Activated CD4-positive, alpha-beta T cell treated with anti-CD3 and anti-CD28 coated beads, Interleukin-2, amount 10 ng/mL, durations not matched to agents 24 days and 14 days (primary cell): Measurements from ENCODE around the gene C22orf15. TPM values are rescaled to one million over a fixed set of nuclear protein-coding genes. Genes with fewer than 3 reads are reported as not detected.

Experiments used
- DNase-seq: peaks from one replicate; pipeline ENCODE4 v3.0.0; 2022
- H3K27ac Mint-ChIP-seq: one replicate; pipeline ENCODE4 v1.8.0; 2022; ENCODE audit warnings: mild to moderate bottlenecking, mixed read lengths
- H3K27me3 Mint-ChIP-seq: one replicate; pipeline ENCODE4 v1.8.0; 2022; ENCODE audit warnings: mixed read lengths
- H3K36me3 Mint-ChIP-seq: one replicate; pipeline ENCODE4 v1.8.0; 2022; ENCODE audit warnings: low read depth, mild to moderate bottlenecking, mixed read lengths
- H3K4me1 Mint-ChIP-seq: one replicate; pipeline ENCODE4 v1.8.0; 2021; ENCODE audit warnings: mixed read lengths
- H3K4me3 Mint-ChIP-seq: one replicate; pipeline ENCODE4 v1.8.0; 2022; ENCODE audit warnings: mild to moderate bottlenecking, moderate library complexity, mixed read lengths
- H3K9me3 Mint-ChIP-seq: one replicate; pipeline ENCODE4 v1.8.0; 2021; ENCODE audit warnings: mixed read lengths
- intact Hi-C: fragments of 100-400 bp; cut with micrococcal nuclease; formaldehyde crosslinking; loops from one replicate; pipeline ENCODE4 v1.15.1; 2023
- total RNA-seq: library from RNA; stranded (reverse); gene quantifications from 2 replicates; pipeline ENCODE4 v1.2.3, GENCODE V29; 2022

Gene C22orf15
- total RNA-seq, 1 donor from 2014 or later, result 0.16 TPM

DNA sequence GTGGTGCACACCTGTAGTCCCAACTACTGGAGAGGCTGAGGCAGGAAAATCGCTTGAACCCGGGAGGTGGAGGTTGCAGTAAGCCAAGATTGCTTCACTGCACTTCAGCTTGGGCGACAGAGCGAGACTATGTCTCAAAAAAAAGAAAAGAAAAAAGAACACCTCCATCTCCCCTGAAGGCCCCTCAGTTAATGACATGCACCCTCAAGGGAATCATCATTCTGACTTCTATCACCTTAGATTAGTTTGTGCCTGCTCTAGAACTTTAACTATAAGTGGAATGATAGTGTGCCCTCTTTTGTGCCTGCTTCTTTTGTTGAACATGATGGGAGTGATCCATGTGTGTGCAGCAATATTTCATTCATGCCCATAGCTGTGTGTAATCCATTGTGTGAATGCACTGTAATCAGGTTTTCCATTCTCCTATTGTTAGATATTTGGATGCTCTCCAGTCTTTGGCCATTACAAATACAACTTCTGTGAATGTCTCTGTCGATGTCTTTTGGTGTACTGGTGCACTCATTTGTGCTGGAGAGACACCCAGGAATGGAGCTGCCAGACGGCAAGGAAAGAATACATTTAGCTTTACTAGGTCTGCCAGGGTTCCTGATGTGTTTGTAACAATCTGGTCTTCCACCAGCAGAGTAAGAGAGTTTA is 7.7 kb upstream of the C22orf15 start:
- H3K27ac Mint-ChIP-seq, result no peak overlapping the region

DNA sequence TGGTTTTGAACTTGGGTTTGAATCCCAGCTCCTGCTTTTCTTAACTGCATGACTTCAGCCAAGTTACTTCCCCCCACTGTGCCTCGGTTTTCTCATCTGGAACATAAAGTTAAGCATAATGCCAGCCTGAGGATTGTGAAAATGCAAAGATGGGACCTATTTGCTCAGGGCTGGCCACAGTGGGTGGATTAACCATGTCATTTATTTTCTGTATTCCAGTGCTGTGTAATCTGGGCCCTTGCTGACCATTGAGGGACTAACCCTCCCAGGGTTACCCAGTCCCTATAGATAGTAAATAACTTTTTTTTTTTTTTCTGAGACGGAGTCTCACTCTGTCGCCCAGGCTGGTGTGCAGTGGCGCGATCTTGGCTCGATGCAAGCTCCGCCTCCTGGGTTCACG is 7.1 kb upstream of the C22orf15 start:
- H3K27ac Mint-ChIP-seq, result no peak overlapping the region
- no peak for DNase-seq
- no peaks in the 10 kb centered on the region for H3K9me3 Mint-ChIP-seq
- H3K27me3 Mint-ChIP-seq, result peaks cover 1% of the 10 kb centered on the region
- peaks cover 4% of the 10 kb centered on the region for H3K4me1 Mint-ChIP-seq
- no peaks in the 10 kb centered on the region for H3K36me3 Mint-ChIP-seq
- intact Hi-C loops, result no loop called here
- no peak overlapping the region for H3K4me3 Mint-ChIP-seq

More for the DNA sequence above, 7.7 kb upstream of the C22orf15 start:
- Mint-ChIP-seq H3K4me1 (peaks cover 9% of the 10 kb centered on the region), H3K36me3 (no peaks in the 10 kb centered on the region), H3K27me3 (peaks cover 3% of the 10 kb centered on the region), H3K9me3 (no peaks in the 10 kb centered on the region), H3K4me3 (no peak overlapping the region)
- no peak for DNase-seq
- intact Hi-C loops, result loop anchor here (5.0 kb wide), 1 partner anchor 48 kb away; no protein-coding TSS in a partner anchor

DNA sequence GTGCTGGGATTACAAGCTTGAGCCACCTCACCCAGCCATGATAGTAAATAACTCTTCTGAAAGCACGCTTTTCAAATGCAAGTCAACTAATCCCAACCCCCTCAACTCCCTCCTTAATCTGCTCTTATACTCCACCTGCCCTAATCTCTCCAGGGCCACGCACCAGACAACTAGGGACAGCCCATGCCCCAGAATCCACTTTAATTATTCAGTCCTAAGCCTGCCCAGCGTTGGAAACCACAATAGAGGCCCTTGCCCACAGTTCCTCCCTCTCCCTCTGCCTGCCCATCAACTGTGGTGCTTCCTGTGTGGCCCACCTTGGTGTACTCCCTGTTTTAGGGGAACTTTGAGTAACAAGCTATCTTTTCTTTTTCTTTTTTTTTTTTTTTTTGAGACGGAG is 5.9 kb upstream of the C22orf15 start:
- Mint-ChIP-seq H3K36me3 (no peaks in the 10 kb centered on the region), H3K27me3 (peaks cover 1% of the 10 kb centered on the region), H3K27ac (no peak overlapping the region), H3K9me3 (no peaks in the 10 kb centered on the region), H3K4me3 (no peak overlapping the region), H3K4me1 (peaks cover 5% of the 10 kb centered on the region)
- intact Hi-C loops, result no loop called here
- no peak for DNase-seq

DNA sequence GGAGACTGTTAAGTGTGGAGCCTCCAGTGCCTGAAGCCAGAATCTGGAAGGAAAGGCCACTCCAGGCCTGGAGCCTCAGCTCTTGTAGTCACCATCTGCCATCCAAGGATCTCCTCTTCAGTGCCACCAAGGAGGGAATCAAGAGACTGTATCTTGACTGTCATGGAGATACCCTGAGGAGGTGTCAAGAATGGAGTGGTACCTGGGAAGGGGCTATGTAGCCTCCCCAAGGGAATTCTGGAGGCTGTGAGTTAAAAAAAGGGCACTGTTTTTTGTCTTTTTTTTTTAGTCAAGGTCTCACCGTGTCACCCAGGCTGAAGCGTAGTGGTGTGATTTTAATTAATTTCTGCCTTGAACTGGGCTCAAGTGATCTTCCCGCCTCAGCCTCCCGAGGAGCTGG is 3.2 kb upstream of the C22orf15 start:
- Mint-ChIP-seq H3K4me1 (peaks cover 18% of the 10 kb centered on the region), H3K27me3 (peaks cover 1% of the 10 kb centered on the region), H3K27ac (no peak overlapping the region), H3K4me3 (no peak overlapping the region), H3K9me3 (no peaks in the 10 kb centered on the region), H3K36me3 (no peaks in the 10 kb centered on the region)
- intact Hi-C loops, result no loop called here
- DNase-seq, result no peak

DNA sequence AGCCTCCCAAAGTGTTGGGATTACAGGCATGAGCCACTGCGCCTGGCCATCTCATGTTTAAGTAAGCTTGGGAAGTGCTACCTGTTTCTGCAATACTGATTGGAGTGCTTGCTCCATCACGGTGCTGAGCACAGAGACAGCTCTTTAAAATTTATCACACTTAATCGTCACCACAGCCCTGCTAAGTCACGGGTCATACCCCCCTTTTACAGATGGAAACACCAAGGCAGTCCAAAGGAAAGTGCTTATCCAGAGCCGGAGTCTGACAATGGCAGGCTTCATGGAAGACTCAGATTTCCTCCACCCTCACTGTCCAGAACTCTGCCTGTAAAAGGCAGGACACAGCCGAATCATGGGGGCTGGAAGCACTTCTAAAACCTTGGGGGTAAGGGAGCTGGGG is 2.7 kb upstream of the C22orf15 start:
- H3K9me3 Mint-ChIP-seq, result no peaks in the 10 kb centered on the region
- H3K27ac Mint-ChIP-seq, result no peak overlapping the region
- peaks cover 1% of the 10 kb centered on the region for H3K27me3 Mint-ChIP-seq
- peaks cover 2% of the 10 kb centered on the region for H3K36me3 Mint-ChIP-seq
- H3K4me1 Mint-ChIP-seq, result peaks cover 22% of the 10 kb centered on the region
- no peak for DNase-seq
- H3K4me3 Mint-ChIP-seq, result no peak overlapping the region
- intact Hi-C loops, result no loop called here

DNA sequence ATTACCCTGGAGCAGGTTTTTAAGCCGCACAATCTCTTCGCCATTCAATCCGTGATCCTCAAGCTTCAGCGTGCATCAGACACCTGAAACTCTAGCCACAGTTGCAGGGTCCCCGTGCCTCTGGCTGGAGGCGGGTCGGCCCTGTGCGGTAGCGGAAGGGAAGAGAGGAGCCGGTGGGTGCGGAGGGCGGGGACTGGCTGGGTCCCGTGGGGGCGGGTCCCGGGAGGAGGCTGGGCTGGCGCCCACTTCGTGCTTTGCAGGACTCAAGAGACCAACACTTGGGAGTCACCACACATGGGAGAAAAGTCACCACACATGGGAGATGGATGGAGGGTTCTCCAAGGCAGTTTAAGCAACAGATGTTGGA is 772 bp downstream of the C22orf15 start:
- peaks cover 36% of the 10 kb centered on the region for H3K4me1 Mint-ChIP-seq
- peak overlapping the region; percentile 56 for H3K27ac Mint-ChIP-seq
- peaks cover 5% of the 10 kb centered on the region for H3K36me3 Mint-ChIP-seq
- H3K9me3 Mint-ChIP-seq, result no peaks in the 10 kb centered on the region
- peak overlapping the region; percentile 73 for H3K4me3 Mint-ChIP-seq
- DNase-seq, result peak; percentile 85
- intact Hi-C loops, result no loop called here
- no peaks in the 10 kb centered on the region for H3K27me3 Mint-ChIP-seq

DNA sequence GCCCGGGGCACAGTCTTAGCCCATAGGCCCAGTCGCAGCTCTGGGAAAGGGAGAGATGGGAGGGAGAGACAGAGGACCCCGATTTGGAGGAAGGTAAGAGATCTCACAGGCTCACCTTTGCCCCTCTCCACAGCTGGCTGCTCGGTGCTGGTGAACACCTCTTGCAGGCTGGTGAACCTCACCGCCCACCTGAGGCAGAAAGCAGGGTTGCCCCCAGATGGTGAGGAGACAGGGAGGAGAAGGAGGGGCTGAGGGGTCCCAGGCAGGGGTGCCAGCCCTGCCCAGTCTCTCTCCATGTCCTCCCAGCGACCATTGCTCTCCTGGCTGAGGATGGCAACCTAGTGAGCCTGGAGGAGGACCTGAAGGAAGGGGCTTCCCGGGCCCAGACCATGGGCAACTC is 1.2 kb downstream of the C22orf15 start:
- H3K27me3 Mint-ChIP-seq, result no peaks in the 10 kb centered on the region
- peaks cover 5% of the 10 kb centered on the region for H3K36me3 Mint-ChIP-seq
- peak overlapping the region; percentile 73 for H3K4me3 Mint-ChIP-seq
- no peak overlapping the region for H3K27ac Mint-ChIP-seq
- peaks cover 36% of the 10 kb centered on the region for H3K4me1 Mint-ChIP-seq
- intact Hi-C loops, result no loop called here
- H3K9me3 Mint-ChIP-seq, result no peaks in the 10 kb centered on the region
- DNase-seq, result no peak

DNA sequence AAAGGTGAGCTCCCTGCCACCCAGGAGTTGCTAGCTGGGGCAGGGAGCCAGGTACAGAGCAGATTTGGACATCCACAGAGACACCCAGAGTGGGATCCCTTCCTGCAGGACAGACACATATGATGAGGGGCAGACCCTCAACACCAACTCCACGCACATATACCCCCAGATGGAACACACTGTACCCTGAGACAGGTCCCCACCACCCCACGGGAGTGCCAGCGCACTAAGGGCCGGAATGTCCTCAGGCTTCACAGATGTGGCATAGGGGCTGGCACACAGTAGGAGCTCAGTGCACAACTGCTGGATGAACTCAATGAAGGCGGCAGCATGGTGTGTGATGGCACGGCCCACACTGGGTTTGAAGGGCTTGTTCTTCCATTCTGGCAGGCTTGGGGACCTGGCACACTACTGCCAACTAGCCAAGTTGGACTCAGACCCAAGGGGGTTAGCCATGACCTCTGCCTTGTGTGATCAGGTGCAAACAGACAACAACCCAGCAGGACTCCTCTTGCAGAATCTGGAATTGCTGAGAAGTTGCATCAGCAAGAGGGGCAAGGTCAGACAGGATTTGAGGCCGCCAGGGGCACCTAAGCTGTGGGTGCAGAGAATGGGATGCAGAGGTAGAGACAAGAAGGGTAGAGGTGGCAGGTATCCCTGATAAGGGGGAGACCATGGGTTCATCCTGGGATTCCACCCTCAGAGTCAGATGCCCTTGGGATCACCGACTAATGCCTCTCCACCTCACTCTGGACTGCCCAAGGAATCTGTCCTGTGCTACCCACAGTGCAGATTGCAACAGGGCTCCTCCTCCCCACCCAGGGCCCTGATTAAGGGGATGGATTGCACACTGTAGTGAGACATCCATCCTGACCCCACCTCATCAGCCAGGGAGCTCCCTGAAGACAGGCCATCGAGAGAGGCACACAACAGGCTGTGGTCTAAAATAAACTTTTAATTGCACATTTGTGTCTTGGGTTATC is 2.4 kb downstream of the C22orf15 start:
- intact Hi-C loops, result no loop called here
- H3K36me3 Mint-ChIP-seq, result peaks cover 5% of the 10 kb centered on the region
- DNase-seq, result no peak
- H3K27me3 Mint-ChIP-seq, result no peaks in the 10 kb centered on the region
- H3K9me3 Mint-ChIP-seq, result no peaks in the 10 kb centered on the region
- H3K4me3 Mint-ChIP-seq, result peak overlapping the region; percentile 21
- peak overlapping the region; percentile 40 for H3K27ac Mint-ChIP-seq
- peaks cover 36% of the 10 kb centered on the region for H3K4me1 Mint-ChIP-seq

DNA sequence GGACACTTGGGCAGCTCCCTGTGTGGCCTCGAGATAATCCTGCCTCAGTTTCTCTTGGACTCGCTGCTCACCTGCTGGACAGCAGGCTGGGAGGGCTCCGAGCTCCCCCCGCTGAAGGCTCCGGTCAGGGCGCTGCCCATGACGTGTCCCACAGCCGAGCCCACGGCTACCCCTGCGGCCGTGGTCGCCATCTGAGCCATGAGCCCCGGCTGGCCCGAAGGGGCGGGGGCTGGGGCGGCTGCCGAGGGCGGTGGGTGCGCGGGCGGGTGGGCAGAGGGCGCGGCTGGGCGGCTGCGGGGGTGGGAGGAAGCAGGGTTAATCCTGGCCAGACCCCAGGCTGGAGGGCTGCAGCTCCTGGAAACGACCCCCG is 4.5 kb downstream of the C22orf15 start:
- H3K27ac Mint-ChIP-seq, result peak overlapping the region; percentile 79
- peaks cover 38% of the 10 kb centered on the region for H3K4me1 Mint-ChIP-seq
- H3K4me3 Mint-ChIP-seq, result peak overlapping the region; percentile 87
- intact Hi-C loops, result loop anchor here (1.0 to 2.0 kb wide), 3 partner anchors 20 to 127 kb away; partner anchors contain the start of genes DERL3 and MIF
- H3K9me3 Mint-ChIP-seq, result no peaks in the 10 kb centered on the region
- H3K36me3 Mint-ChIP-seq, result peaks cover 5% of the 10 kb centered on the region
- no peak for DNase-seq
- peaks cover 2% of the 10 kb centered on the region for H3K27me3 Mint-ChIP-seq

DNA sequence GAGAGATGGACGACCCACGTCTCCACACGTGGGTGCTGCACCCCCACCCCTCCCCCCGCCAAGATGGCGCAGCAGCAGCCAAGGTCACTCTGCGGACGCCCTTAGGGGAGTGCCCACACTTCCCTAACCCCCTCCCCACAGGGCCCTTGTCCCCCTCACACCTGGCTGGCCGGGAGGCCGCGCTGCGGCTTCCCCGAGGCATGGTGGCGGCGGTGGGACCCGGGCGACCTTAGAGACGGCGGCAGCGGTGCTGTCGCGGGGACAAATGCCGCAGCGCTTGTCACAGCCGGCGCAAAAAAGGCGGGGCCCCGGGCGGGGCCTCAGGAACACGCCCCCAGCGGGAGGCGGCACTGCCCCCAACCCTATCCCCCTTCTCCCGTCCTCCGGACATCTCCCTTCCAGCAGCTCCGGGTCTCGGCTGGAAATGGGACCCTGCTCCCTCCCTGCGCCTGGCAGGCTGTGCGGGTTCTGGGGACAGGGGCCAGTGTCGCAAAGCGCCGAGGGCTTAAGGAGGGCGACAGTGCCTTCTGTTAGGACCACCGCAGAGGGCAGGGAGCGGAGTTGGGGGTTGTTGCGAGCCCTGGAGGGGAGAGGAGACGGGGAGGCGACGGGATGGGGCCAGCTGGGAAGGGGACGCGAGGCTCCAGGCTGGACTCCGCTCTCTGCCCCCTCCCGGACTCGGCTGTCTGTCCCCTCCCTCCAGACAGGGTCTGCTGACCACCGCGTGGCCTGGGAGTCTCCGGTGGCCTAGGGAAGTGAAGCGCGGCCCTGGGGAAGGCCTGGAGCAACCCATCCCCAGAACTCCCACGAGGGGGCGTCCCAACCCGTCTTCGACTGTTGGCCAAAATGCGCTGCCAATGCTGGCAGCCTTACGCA is 5.1 kb downstream of the C22orf15 start, which contains the start of gene CHCHD10:
Gene CHCHD10 (minus strand): TSS at position 300 of the 876 bp plus-strand sequence. CDS start 98 bp downstream, at position 202.
- peak; percentile 95 for DNase-seq
- peaks cover 5% of the 10 kb centered on the region for H3K36me3 Mint-ChIP-seq
- H3K27ac Mint-ChIP-seq, result peak within 1 kb of the TSS; percentile 79
- H3K4me3 Mint-ChIP-seq, result peak within 1 kb of the TSS; percentile 87
- intact Hi-C loops, result loop anchor here (1.0 to 2.0 kb wide), 3 partner anchors 19 to 126 kb away; partner anchors contain the start of genes DERL3 and MIF
- H3K27me3 Mint-ChIP-seq, result peaks cover 2% of the 10 kb centered on the region
- no peaks in the 10 kb centered on the region for H3K9me3 Mint-ChIP-seq
- peaks cover 34% of the 10 kb centered on the region for H3K4me1 Mint-ChIP-seq

DNA sequence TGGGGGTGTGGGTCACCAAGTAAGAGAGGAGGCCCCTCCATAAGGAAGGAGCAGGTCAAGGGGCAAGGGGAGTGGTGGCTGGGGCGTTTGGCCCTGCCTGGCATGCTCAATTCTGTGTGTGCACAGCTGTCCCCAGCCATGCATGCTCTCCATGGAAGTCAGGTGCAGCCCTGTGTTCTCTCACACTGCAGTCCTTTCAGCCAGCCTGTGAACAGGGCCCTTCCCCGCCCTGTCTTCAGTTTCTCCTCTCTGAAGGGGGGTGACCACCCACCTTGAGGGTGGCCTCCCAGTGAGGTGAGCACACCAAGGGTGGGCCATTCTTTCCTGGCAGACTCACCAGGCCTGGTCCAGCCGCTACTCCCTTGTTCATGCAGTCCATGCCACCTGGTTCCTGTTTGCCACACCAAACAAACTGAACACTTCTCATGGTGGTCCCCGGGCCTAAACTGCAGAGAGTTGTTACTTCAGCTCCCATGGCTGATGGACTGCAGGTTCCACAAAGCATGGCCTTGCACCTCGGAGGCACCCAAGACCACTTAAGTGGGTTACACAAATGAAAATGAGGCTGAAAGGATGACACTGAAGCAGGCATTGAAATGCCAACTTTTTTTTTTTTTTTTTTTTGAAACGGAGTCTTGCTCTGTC is 6.7 kb downstream of the C22orf15 start:
- no peaks in the 10 kb centered on the region for H3K9me3 Mint-ChIP-seq
- intact Hi-C loops, result no loop called here
- H3K4me3 Mint-ChIP-seq, result peak overlapping the region; percentile 87
- no peak overlapping the region for H3K27ac Mint-ChIP-seq
- H3K4me1 Mint-ChIP-seq, result peaks cover 28% of the 10 kb centered on the region
- DNase-seq, result no peak
- peaks cover 5% of the 10 kb centered on the region for H3K36me3 Mint-ChIP-seq
- peaks cover 12% of the 10 kb centered on the region for H3K27me3 Mint-ChIP-seq

DNA sequence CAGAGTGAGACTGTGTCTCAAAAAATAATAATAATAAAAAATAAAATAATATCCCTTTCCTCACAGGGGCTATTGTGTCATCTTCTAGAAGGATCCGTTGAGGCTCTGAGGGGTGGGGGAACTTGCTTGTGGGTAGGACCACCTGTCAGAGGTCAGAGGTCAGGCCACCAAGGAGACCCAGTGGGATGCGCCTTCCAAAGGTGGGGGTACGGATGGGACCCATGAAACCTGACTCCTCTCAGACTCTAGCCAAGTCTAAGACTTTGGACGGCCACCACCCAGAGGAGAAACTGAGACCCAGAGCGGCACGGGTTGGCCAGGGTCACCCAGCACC is 9.5 kb downstream of the C22orf15 start:
- no peaks in the 10 kb centered on the region for H3K9me3 Mint-ChIP-seq
- H3K4me3 Mint-ChIP-seq, result peak overlapping the region; percentile 63
- no peaks in the 10 kb centered on the region for H3K36me3 Mint-ChIP-seq
- no peak for DNase-seq
- peaks cover 17% of the 10 kb centered on the region for H3K27me3 Mint-ChIP-seq
- H3K4me1 Mint-ChIP-seq, result peaks cover 12% of the 10 kb centered on the region
- H3K27ac Mint-ChIP-seq, result no peak overlapping the region
- intact Hi-C loops, result loop anchor here (1.0 kb wide), 1 partner anchor 14 kb away; the partner anchor contains the start of gene SMARCB1
